GM19438 (cell line): ENCODE measurements around the gene SEPTIN5.

Source experiments
- ATAC-seq: cut with Tn5 transposase; IDR thresholded peaks from one replicate; pipeline ENCODE4 v1.9.1; 2021; ENCODE audit warnings: low read depth; ENCODE audit not compliant: unreplicated experiment

SEPTIN5 gene

GRCh38 chr22:19704355-19705015, 9.8 kb upstream of the SEPTIN5 start:
- no peak for ATAC-seq

GRCh38 chr22:19705181-19705934, 8.9 kb upstream of the SEPTIN5 start:
- no peak for ATAC-seq

- no peak for ATAC-seq
Observed at GRCh38 chr22:19706661-19707151, 7.6 kb upstream of the SEPTIN5 start.

- ATAC-seq = no peak
Observed at GRCh38 chr22:19707347-19708290, 6.7 kb upstream of the SEPTIN5 start.

GRCh38 chr22:19708321-19709011, 5.8 kb upstream of the SEPTIN5 start:
- no peak for ATAC-seq

GRCh38 chr22:19709063-19709769, 5.1 kb upstream of the SEPTIN5 start:
- ATAC-seq = no peak

- no peak for ATAC-seq
Observed at GRCh38 chr22:19710020-19710768, 4.1 kb upstream of the SEPTIN5 start.

GRCh38 chr22:19710769-19711106, 3.6 kb upstream of the SEPTIN5 start:
- ATAC-seq = no peak

GRCh38 chr22:19713245-19713644, 1.1 kb upstream of the SEPTIN5 start:
- no peak for ATAC-seq

GRCh38 chr22:19713650-19714311, 522 bp upstream of the SEPTIN5 start:
- ATAC-seq = no peak

- no peak for ATAC-seq
Observed at GRCh38 chr22:19715188-19715930, 1.1 kb downstream of the SEPTIN5 start.

- ATAC-seq = no peak
Observed at GRCh38 chr22:19716041-19716828, 1.9 kb downstream of the SEPTIN5 start.

- no peak for ATAC-seq
Observed at GRCh38 chr22:19716829-19717105, 2.5 kb downstream of the SEPTIN5 start.

- no peak for ATAC-seq
Observed at GRCh38 chr22:19717181-19717580, 2.9 kb downstream of the SEPTIN5 start.

- no peak for ATAC-seq
Observed at GRCh38 chr22:19717691-19718455, 3.6 kb downstream of the SEPTIN5 start.

- no peak for ATAC-seq
Observed at GRCh38 chr22:19718456-19719049, 4.2 kb downstream of the SEPTIN5 start.
